ENCODE measurements around the gene MORN2. TPM values are rescaled to one million over a fixed set of nuclear protein-coding genes. Genes with fewer than 3 reads are reported as not detected.
A peak's percentile ranks its signal among the peaks of the same experiment; 100 is the strongest.

Gene MORN2
- polyA plus RNA-seq, 2 of the 4 experiments (the other 2 are of a cell fraction), result 44.7 to 54.7 TPM

DNA sequence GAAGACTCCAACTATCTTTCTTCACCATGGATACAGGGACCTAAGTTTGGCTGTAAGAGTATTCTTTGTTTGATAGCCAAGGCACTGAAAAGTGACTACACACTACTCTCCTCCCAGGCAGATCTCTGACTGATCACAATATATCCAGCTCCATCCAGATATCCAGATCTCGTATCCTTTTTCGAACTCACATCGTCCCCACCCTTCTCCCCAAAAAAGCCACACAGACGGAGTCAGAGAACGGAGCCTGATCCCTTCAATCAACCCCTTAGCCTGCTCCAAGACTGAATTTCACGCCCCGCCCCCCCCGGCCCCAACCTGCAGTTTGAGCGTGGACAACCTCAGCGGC is 575 bp upstream of the MORN2 start:
- TF ChIP-seq, protein P1, sequence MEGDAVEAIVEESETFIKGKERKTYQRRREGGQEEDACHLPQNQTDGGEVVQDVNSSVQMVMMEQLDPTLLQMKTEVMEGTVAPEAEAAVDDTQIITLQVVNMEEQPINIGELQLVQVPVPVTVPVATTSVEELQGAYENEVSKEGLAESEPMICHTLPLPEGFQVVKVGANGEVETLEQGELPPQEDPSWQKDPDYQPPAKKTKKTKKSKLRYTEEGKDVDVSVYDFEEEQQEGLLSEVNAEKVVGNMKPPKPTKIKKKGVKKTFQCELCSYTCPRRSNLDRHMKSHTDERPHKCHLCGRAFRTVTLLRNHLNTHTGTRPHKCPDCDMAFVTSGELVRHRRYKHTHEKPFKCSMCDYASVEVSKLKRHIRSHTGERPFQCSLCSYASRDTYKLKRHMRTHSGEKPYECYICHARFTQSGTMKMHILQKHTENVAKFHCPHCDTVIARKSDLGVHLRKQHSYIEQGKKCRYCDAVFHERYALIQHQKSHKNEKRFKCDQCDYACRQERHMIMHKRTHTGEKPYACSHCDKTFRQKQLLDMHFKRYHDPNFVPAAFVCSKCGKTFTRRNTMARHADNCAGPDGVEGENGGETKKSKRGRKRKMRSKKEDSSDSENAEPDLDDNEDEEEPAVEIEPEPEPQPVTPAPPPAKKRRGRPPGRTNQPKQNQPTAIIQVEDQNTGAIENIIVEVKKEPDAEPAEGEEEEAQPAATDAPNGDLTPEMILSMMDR (IDR thresholded peaks at IDR 0.05), result no peak
- TF ChIP-seq, protein P2, sequence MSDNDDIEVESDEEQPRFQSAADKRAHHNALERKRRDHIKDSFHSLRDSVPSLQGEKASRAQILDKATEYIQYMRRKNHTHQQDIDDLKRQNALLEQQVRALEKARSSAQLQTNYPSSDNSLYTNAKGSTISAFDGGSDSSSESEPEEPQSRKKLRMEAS (IDR thresholded peaks at IDR 0.05), result no peak
- TF ChIP-seq FOSB (CRISPR knock-in tag; IDR thresholded peaks at IDR 0.05), result no peak
- TF ChIP-seq, protein P3, sequence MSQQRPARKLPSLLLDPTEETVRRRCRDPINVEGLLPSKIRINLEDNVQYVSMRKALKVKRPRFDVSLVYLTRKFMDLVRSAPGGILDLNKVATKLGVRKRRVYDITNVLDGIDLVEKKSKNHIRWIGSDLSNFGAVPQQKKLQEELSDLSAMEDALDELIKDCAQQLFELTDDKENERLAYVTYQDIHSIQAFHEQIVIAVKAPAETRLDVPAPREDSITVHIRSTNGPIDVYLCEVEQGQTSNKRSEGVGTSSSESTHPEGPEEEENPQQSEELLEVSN (IDR thresholded peaks at IDR 0.05; ENCODE audit: borderline replicate concordance, low read depth), result no peak
- TF ChIP-seq HOXA7 (CRISPR knock-in tag; IDR thresholded peaks at IDR 0.05), result no peak
- TF ChIP-seq HDAC2 (IDR thresholded peaks at IDR 0.05), result no peak
- TF ChIP-seq GATA3 (IDR thresholded peaks at IDR 0.05; ENCODE audit: borderline replicate concordance), result no peak
- no peak for TF ChIP-seq ZC3H11A (IDR thresholded peaks at IDR 0.05)
- TF ChIP-seq MAZ (IDR thresholded peaks at IDR 0.05; ENCODE audit: borderline replicate concordance, low read depth, low read length), result no peak
- FAIRE-seq (no peak), DNase-seq (ENCODE audit: low read depth in 1 of 2, low spot score in 1 of 2) (no peak), ATAC-seq (no peak; a peak in 3 of 6 replicates)
- peaks cover 9% of the 10 kb centered on the region for H3K4me1 ChIP-seq
- POLR2A ChIA-PET, result interaction anchor here (1.1 to 2.0 kb wide), 3 partner anchors 72 to 125 kb away, joined by 5 to 17 read pairs (median 5); partner anchors contain the start of gene SRSF7
- peak overlapping the region; percentile 74 for H3K4me3 ChIP-seq
- peaks cover 13% of the 10 kb centered on the region; the same call in 2 of the 3 replicates for H3K9me3 ChIP-seq
- 1% methylated on average over 6 of the region's 10 CpGs for WGBS (ENCODE audit: missing lambda C conversion rate)
- peak overlapping the region; percentile 93 for H3K4me2 ChIP-seq
- H3K27ac ChIP-seq, result peak overlapping the region; percentile 80 to 90
- CTCF ChIA-PET, result no interaction called here

DNA sequence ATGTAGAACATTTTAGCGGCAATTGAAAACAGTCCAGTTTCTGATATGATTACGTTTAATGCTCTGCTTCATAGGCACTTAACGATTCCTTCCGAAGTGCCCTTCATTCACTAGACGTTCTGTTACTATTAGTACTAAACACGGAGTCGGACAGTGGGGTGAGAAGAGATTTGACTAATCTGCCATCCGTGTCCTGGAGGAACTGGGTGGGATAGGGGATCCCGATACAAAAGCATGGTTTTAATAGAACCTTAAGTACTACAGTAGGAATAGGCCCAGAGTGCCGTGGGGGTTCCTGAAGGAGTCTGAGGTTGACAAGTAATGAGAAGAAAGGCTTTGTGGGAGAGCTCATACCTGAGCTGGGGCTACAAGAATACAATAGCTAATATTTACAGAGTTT is 631 bp downstream of the MORN2 start:
- Histone ChIP-seq H3K27ac (peak overlapping the region; percentile 80 to 90), H3K4me3 (peak overlapping the region; percentile 74), H3K4me1 (peaks cover 9% of the 10 kb centered on the region), H3K4me2 (peak overlapping the region; percentile 93), H3K9me3 (peaks cover 7% of the 10 kb centered on the region; the same call in 1 of the 3 replicates)
- 17% methylated on average over 10 of the region's 10 CpGs for WGBS (ENCODE audit: missing lambda C conversion rate)
- TF ChIP-seq, protein P4, sequence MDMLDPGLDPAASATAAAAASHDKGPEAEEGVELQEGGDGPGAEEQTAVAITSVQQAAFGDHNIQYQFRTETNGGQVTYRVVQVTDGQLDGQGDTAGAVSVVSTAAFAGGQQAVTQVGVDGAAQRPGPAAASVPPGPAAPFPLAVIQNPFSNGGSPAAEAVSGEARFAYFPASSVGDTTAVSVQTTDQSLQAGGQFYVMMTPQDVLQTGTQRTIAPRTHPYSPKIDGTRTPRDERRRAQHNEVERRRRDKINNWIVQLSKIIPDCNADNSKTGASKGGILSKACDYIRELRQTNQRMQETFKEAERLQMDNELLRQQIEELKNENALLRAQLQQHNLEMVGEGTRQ (IDR thresholded peaks at IDR 0.05), result no peak
- TF ChIP-seq POLR2AphosphoS2 (conservative IDR thresholded peaks at IDR 0.05; ENCODE audit: low read length) (no peak), RNF2 (IDR thresholded peaks at IDR 0.05; ENCODE audit: borderline replicate concordance, low read depth) (no peak), HOXB13 (CRISPR knock-in tag; IDR thresholded peaks at IDR 0.05; ENCODE audit: low read depth) (no peak), HDAC2 (IDR thresholded peaks at IDR 0.05) (no peak)
- TF ChIP-seq, protein P3 (IDR thresholded peaks at IDR 0.05; ENCODE audit: borderline replicate concordance, low read depth), result no peak
- POLR2A ChIA-PET, result interaction anchor here (0.5 to 2.0 kb wide), 6 partner anchors 58 to 439 kb away, joined by 3 to 17 read pairs (median 4); partner anchors contain the start of gene SRSF7
- FAIRE-seq (no peak), ATAC-seq (peak; percentile 3 to 12; a peak in 3 of 6 replicates), DNase-seq (ENCODE audit: low read depth in 1 of 2, low spot score in 1 of 2) (peak in 1 of 2 experiments; percentile 6)
- CTCF ChIA-PET, result interaction anchor here (1.1 to 1.2 kb wide), 2 partner anchors 9 to 70 kb away, joined by 4 read pairs; no protein-coding TSS in a partner anchor

DNA sequence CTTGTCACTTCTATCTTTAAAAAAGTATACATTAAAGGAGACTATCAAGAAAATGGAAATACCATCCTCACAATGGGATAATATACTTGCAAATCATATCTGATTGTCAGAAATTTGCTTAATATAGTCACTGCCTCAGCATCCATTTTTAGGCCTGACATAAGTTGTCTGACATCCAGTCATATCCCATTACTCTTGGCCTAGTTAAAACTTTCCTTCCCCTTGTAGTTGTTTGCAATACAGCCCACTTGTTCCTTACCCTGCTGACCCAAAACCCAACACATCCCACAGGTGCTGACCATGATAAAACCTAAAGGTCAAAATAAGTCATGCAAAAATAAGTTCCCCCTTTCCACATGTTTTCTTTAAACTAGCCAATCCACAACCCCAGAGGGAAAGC is 10.3 kb downstream of the MORN2 start:
- Histone ChIP-seq H3K27ac (no peak overlapping the region), H3K4me3 (no peak overlapping the region), H3K9me3 (no peaks in the 10 kb centered on the region), H3K4me1 (no peaks in the 10 kb centered on the region), H3K4me2 (no peak overlapping the region)
- no peak for DNase-seq (ENCODE audit: low read depth in 1 of 2, low spot score in 1 of 2)
- no peak for FAIRE-seq
- TF ChIP-seq ZNF302 (CRISPR knock-in tag; IDR thresholded peaks at IDR 0.05) (no peak), POLR2AphosphoS2 (conservative IDR thresholded peaks at IDR 0.05; ENCODE audit: low read length) (no peak)
- CTCF ChIA-PET, result interaction anchor here (1.3 kb wide), 1 partner anchor 10 kb away, joined by 4 read pairs; the partner anchor contains the start of genes DHX57 and MORN2
- POLR2A ChIA-PET, result no interaction called here
- ATAC-seq, result no peak

DNA sequence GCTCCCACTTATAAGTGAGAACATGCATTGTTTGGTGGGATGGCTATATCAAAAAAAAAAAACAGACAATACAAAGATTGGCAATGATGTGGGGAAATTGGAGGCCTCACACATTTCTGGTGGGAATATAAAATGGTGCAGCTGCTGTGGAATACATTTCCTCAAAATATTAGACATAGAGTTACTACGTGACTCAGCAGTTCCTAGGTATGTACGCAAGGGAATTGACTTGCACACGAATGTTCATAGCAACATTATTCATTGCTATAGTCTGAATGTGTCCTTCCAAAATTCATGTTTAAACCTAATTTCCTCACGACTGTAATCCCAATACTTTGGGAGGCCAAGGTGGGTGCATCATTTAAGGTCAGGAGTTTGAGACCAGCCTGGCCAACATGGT is 11.6 kb downstream of the MORN2 start:
- WGBS (ENCODE audit: missing lambda C conversion rate), result 83% methylated on average over 4 of the region's 4 CpGs
- CTCF ChIA-PET, result interaction anchor here (0.8 kb wide), 1 partner anchor 15 kb away, joined by 3 read pairs; no protein-coding TSS in a partner anchor
- H3K4me2 ChIP-seq, result no peak overlapping the region
- H3K4me3 ChIP-seq, result no peak overlapping the region
- H3K9me3 ChIP-seq, result no peaks in the 10 kb centered on the region
- H3K27ac ChIP-seq, result no peak overlapping the region
- FAIRE-seq (no peak), ATAC-seq (no peak), DNase-seq (ENCODE audit: low read depth in 1 of 2, low spot score in 1 of 2) (no peak)
- TF ChIP-seq FOSB (CRISPR knock-in tag; IDR thresholded peaks at IDR 0.05) (no peak), NFE2L2 (conservative IDR thresholded peaks at IDR 0.05; ENCODE audit: low read length) (peak; percentile 42; the same call in 1 of the 2 replicates), CBX8 (IDR thresholded peaks at IDR 0.05) (no peak), FOSL2 (IDR thresholded peaks at IDR 0.05) (no peak), FOSL2 (CRISPR knock-in tag; IDR thresholded peaks at IDR 0.05) (no peak), CHD2 (IDR thresholded peaks at IDR 0.05; ENCODE audit: low read length, partially characterized antibody) (no peak), KDM5A (IDR thresholded peaks at IDR 0.05) (no peak), MAFK (IDR thresholded peaks at IDR 0.05; ENCODE audit: partially characterized antibody) (peak; percentile 68), NR3C1 (IDR thresholded peaks at IDR 0.05) (no peak), ZSCAN20 (CRISPR knock-in tag; IDR thresholded peaks at IDR 0.05) (no peak)
- H3K4me1 ChIP-seq, result no peaks in the 10 kb centered on the region
- POLR2A ChIA-PET, result no interaction called here
